Keratinocyte (primary cell): ENCODE measurements around the gene EFR3B. TPM values are rescaled to one million over a fixed set of nuclear protein-coding genes. Genes with fewer than 3 reads are reported as not detected.
"Not testable (repeated sequence)": the region's sequence is repeated elsewhere in the genome, so short reads cannot be mapped to it uniquely, and the experiment has no call there.

ENCODE experiments used
- DNase-seq: peaks from one replicate; pipeline ENCODE4 v3.0.0-alpha.2; 2011; ENCODE audit warnings: low read depth, missing footprints, low spot score
- FAIRE-seq: peaks from 2 replicates; lab custom pipeline; 2011; peaks lifted over from hg19 to GRCh38; lab: Jason Lieb, UNC
- H2AFZ ChIP-seq: 2 replicates; pipeline ENCODE4 v1.6.0; 2012; ENCODE audit warnings: low read length, control low read depth, inconsistent platforms; ENCODE audit not compliant: control insufficient read depth
- H3K27ac ChIP-seq: 2 replicates; pipeline ENCODE4 v1.5.1; 2011; ENCODE audit warnings: low read length; ENCODE audit not compliant: control insufficient read depth, insufficient read depth
- H3K27me3 ChIP-seq: 3 replicates; pipeline ENCODE4 v1.6.0; 2011; ENCODE audit warnings: low read length; ENCODE audit not compliant: control insufficient read depth, insufficient read depth; ENCODE audit errors: extremely low read depth
- H3K36me3 ChIP-seq, 2 experiments: 2 replicates in 1 of 2; 3 replicates in 1 of 2; pipeline ENCODE4 v1.5.1; 2011; ENCODE audit warnings: low read length in 2 of 2, mild to moderate bottlenecking in 1 of 2; ENCODE audit not compliant: control insufficient read depth in 2 of 2, insufficient read depth in 2 of 2; ENCODE audit errors: extremely low read depth in 1 of 2
- H3K4me1 ChIP-seq: 3 replicates; pipeline ENCODE4 v1.5.1; 2011; ENCODE audit warnings: low read length; ENCODE audit not compliant: control insufficient read depth, insufficient read depth; ENCODE audit errors: extremely low read depth
- H3K4me2 ChIP-seq: 3 replicates; pipeline ENCODE4 v1.6.0; 2011; ENCODE audit warnings: low read depth, low read length; ENCODE audit not compliant: control insufficient read depth, insufficient read depth; ENCODE audit errors: extremely low read depth
- H3K4me3 ChIP-seq, 3 experiments: fragments of 200-600 bp in 1 of 3; sonication (generic) in 1 of 3; 2 replicates in 2 of 3; 3 replicates in 1 of 3; pipeline ENCODE4 v1.5.1; 2011 to 2016; ENCODE audit warnings: low read length in 3 of 3, mild to moderate bottlenecking in 3 of 3, control low read depth in 2 of 3, inconsistent platforms in 1 of 3, low read depth in 1 of 3, mixed read lengths in 1 of 3, mixed run types in 1 of 3, moderate library complexity in 1 of 3; ENCODE audit not compliant: control insufficient read depth in 2 of 3, insufficient read depth in 2 of 3; ENCODE audit errors: extremely low read depth in 1 of 3
- H3K79me2 ChIP-seq: 2 replicates; pipeline ENCODE4 v1.6.0; 2012; ENCODE audit warnings: low read length; ENCODE audit not compliant: control insufficient read depth, insufficient read depth
- H3K9ac ChIP-seq: 3 replicates; pipeline ENCODE4 v1.6.0; 2011; ENCODE audit warnings: low read length; ENCODE audit not compliant: control insufficient read depth, insufficient read depth; ENCODE audit errors: extremely low read depth
- H3K9me1 ChIP-seq: 3 replicates; pipeline ENCODE4 v1.6.0; 2011; ENCODE audit warnings: low read length; ENCODE audit not compliant: control insufficient read depth, insufficient read depth; ENCODE audit errors: extremely low read depth
- H3K9me3 ChIP-seq: 2 replicates; pipeline ENCODE4 v1.5.1; 2012; ENCODE audit warnings: low read depth, low read length; ENCODE audit not compliant: control insufficient read depth
- H4K20me1 ChIP-seq: 3 replicates; pipeline ENCODE4 v1.6.0; 2011; ENCODE audit warnings: low read length; ENCODE audit not compliant: control insufficient read depth, insufficient read depth; ENCODE audit errors: extremely low read depth
- CTCF ChIP-seq, 3 experiments: IDR thresholded peaks in 1 of 3; conservative IDR thresholded peaks in 1 of 3; optimal IDR thresholded peaks in 1 of 3; 2 replicates in 2 of 3; 3 replicates in 1 of 3; pipeline versions ENCODE3 to v1.5.1; 2011; ENCODE audit warnings: low read length in 3 of 3, mild to moderate bottlenecking in 3 of 3, moderate library complexity in 2 of 3, control low read depth in 1 of 3, inconsistent platforms in 1 of 3; ENCODE audit not compliant: insufficient read depth in 2 of 3; ENCODE audit errors: extremely low read depth in 1 of 3
- EZH2 ChIP-seq: IDR thresholded peaks from one replicate; pipeline ENCODE4 v1.6.1; 2012; ENCODE audit warnings: inconsistent platforms, mild to moderate bottlenecking, low read length, moderate library complexity
- dilution Hi-C: fragments of 300-500 bp; cut with MboI; formaldehyde crosslinking; loops from one replicate; pipeline ENCODE4 v1.7.0; 2020; ENCODE audit warnings: low sequenced_read_pairs; ENCODE audit not compliant: extremely low pct_ligation_motif_present
- polyA plus RNA-seq, 5 experiments: library from polyadenylated mRNA; depleted of rRNA in 3 of 5; stranded (reverse) in 3 of 5; stranded (forward) in 1 of 5; unstranded in 1 of 5; fragments of >200 nt; gene quantifications; 1 replicate in 1 of 5; 2 replicates in 3 of 5; 3 replicates in 1 of 5; pipeline versions ENCODE4 v1.2.1 to v1.2.3, GENCODE V29; 2011 to 2012; ENCODE audit warnings: missing spikeins in 2 of 5, low read depth in 1 of 5, low replicate concordance in 1 of 5

Gene EFR3B
- polyA plus RNA-seq, 1 donor (not counting 4 experiments of a cell fraction or from before 2014, with no cell fraction given): 0.09 TPM

GRCh38 chr2:24994146-24994724, 47.6 kb upstream of the EFR3B start:
- no peaks in the 10 kb centered on the region for H3K9me1 ChIP-seq
- H3K36me3 ChIP-seq: no peaks in the 10 kb centered on the region
- dilution Hi-C loops: no loop called here
- H2AFZ ChIP-seq: no peak overlapping the region
- H3K4me1 ChIP-seq: no peaks in the 10 kb centered on the region
- FAIRE-seq (no peak), DNase-seq (no peak)
- H3K27me3 ChIP-seq: peaks cover 12% of the 10 kb centered on the region
- H3K79me2 ChIP-seq: no peaks in the 10 kb centered on the region
- no peak overlapping the region for H3K27ac ChIP-seq
- no peak overlapping the region for H3K4me3 ChIP-seq
- H3K9ac ChIP-seq: no peak overlapping the region
- TF ChIP-seq CTCF (optimal IDR thresholded peaks at IDR 0.05 in 1 of 3, IDR thresholded peaks at IDR 0.05 in 1 of 3, conservative IDR thresholded peaks at IDR 0.05 in 1 of 3; ENCODE audit: extremely low read depth in 1 of 3, insufficient read depth in 2 of 3, low read length in 3 of 3) (no peak), EZH2 (no peak)
- H4K20me1 ChIP-seq: no peaks in the 10 kb centered on the region
- no peak overlapping the region for H3K4me2 ChIP-seq
- H3K9me3 ChIP-seq: no peaks in the 10 kb centered on the region

GRCh38 chr2:24999097-24999496, 42.8 kb upstream of the EFR3B start:
- H3K36me3 ChIP-seq, H3K9me3 ChIP-seq, H3K27me3 ChIP-seq, H4K20me1 ChIP-seq, H3K27ac ChIP-seq, H3K9ac ChIP-seq, H2AFZ ChIP-seq, H3K4me2 ChIP-seq, H3K79me2 ChIP-seq, H3K9me1 ChIP-seq, dilution Hi-C loops, DNase-seq, H3K4me3 ChIP-seq, FAIRE-seq, H3K4me1 ChIP-seq: not testable (repeated sequence)

GRCh38 chr2:25000036-25000435, 41.8 kb upstream of the EFR3B start:
- DNase-seq: no peak
- H3K4me2 ChIP-seq: no peak overlapping the region
- FAIRE-seq: no peak
- H4K20me1 ChIP-seq: no peaks in the 10 kb centered on the region
- dilution Hi-C loops: no loop called here
- H2AFZ ChIP-seq: no peak overlapping the region
- H3K36me3 ChIP-seq: no peaks in the 10 kb centered on the region
- no peaks in the 10 kb centered on the region for H3K9me1 ChIP-seq
- H3K27ac ChIP-seq: no peak overlapping the region
- TF ChIP-seq CTCF (optimal IDR thresholded peaks at IDR 0.05 in 1 of 3, IDR thresholded peaks at IDR 0.05 in 1 of 3, conservative IDR thresholded peaks at IDR 0.05 in 1 of 3; ENCODE audit: extremely low read depth in 1 of 3, insufficient read depth in 2 of 3, low read length in 3 of 3) (no peak), EZH2 (no peak)
- H3K9ac ChIP-seq: no peak overlapping the region
- no peaks in the 10 kb centered on the region for H3K9me3 ChIP-seq
- peaks cover 8% of the 10 kb centered on the region for H3K27me3 ChIP-seq
- H3K4me3 ChIP-seq: no peak overlapping the region
- H3K4me1 ChIP-seq: no peaks in the 10 kb centered on the region
- no peaks in the 10 kb centered on the region for H3K79me2 ChIP-seq
